Activated T-cell treated with anti-CD3 and anti-CD28 coated beads for 1 hour (primary cell): ENCODE results near the gene RRAGA.
"Not testable (repeated sequence)": the region's sequence is repeated elsewhere in the genome, so short reads cannot be mapped to it uniquely, and the experiment has no call there.

Experiments
- DNase-seq: peaks from one replicate; pipeline ENCODE4 v3.0.0-alpha.2; 2020; ENCODE audit warnings: low read depth

RRAGA gene

GRCh38 chr9:19087106-19088000, 38.1 kb downstream of the RRAGA start:
- DNase-seq, result no peak

GRCh38 chr9:19097431-19097830, 48.2 kb downstream of the RRAGA start:
- DNase-seq, result not testable (repeated sequence)
